Measurements from ENCODE around the gene ULK3.

The ULK3 gene

GRCh38 chr15:74867466-74868038 is 24.6 kb upstream of the ULK3 start:
- DNase-seq (ENCODE audit: low spot score) = no peak

- no peak for DNase-seq (ENCODE audit: low spot score)
These were observed 23.1 kb upstream of the ULK3 start for GRCh38 chr15:74866090-74866489.

DNA sequence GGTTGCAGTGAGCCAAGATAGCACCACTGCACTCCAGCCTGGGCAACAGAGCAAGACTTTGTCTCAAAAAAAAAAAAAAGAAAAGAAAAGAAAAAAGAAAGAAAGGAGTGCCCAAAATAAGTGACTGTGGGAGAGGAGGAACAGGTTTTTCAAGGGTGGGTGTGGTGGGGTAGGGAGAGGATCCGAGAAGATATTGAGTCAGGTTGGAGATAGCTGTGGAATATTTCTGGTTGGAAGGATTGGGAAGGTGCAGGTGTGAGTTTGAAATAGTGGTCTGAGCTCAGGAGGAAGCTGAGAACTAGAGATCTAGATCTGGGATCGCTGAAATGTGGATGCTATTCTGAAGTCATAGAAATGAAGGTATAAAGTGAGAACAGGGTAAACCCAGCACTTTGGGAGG is 22.4 kb upstream of the ULK3 start:
- no peak for DNase-seq (ENCODE audit: low spot score)

GRCh38 chr15:74864296-74864695 is 21.3 kb upstream of the ULK3 start:
- no peak for DNase-seq (ENCODE audit: low spot score)

DNA sequence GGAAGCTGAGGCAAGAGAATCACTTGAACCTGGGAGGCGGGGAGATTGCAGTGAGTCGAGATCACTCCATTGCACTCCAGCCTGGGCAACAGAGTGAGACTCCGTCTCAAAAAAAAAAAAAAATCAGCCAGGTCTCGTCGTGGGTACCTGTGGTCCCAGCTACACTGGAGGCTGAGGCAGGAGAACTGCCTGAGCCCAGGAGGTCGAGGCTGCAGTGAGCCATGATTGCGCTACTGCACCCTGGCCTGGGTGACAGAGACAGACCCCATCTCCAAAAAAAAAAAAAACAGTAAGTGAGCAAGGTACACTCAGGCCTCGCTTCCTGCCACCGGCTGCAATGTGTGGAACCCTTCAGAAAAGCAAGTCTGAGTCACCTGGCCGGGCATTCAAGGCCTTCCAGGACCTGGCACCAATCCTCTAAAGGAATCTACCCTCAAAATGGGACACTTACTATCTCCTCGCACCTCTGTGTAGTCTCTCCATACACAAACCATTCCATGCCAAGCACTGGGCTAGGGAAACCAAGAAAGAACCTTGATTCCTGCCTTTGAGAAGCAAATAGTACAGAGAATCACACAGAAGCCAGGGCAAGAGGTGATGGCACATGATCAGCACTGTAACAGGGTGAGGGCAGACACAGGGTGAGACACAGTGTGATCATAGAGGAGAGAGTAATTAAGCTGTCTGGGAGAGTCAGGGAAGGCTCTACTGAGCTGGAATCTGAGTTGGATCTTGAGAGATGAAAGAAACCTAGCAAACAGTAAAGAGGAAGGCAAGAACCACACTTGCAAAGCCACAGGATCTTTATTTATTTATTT is 20.5 kb upstream of the ULK3 start:
- DNase-seq (ENCODE audit: low spot score) = no peak

DNA sequence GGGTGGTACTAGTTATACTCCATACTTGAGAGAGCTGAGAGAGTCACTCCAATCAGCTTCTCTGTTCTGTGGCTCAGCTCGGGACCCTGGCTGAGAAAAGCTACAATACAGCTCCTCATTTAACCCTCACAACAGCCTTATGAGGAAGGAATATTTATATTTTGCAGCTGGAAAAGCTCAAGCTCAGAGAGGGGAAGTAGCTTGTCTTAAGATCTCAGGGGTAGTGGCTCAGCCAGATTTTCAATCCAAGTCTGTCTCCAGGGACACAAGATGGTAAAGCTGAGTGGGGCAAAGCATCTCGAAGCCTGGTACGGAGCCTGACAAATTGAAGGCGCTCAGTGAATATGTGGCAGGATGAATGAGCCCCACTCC is 15.4 kb upstream of the ULK3 start:
- DNase-seq (ENCODE audit: low spot score) = no peak

- no peak for DNase-seq (ENCODE audit: low spot score)
These were observed 14.9 kb upstream of the ULK3 start for GRCh38 chr15:74857671-74858368.

GRCh38 chr15:74857082-74857655 is 14.2 kb upstream of the ULK3 start:
- no peak for DNase-seq (ENCODE audit: low spot score)

GRCh38 chr15:74856537-74856936 is 13.6 kb upstream of the ULK3 start:
- no peak for DNase-seq (ENCODE audit: low spot score)

GRCh38 chr15:74855857-74856256 is 12.9 kb upstream of the ULK3 start:
- no peak for DNase-seq (ENCODE audit: low spot score)

GRCh38 chr15:74854453-74855022 is 11.6 kb upstream of the ULK3 start:
- no peak for DNase-seq (ENCODE audit: low spot score)

- DNase-seq (ENCODE audit: low spot score) = no peak
These were observed 9.0 kb upstream of the ULK3 start for GRCh38 chr15:74851960-74852359.

DNA sequence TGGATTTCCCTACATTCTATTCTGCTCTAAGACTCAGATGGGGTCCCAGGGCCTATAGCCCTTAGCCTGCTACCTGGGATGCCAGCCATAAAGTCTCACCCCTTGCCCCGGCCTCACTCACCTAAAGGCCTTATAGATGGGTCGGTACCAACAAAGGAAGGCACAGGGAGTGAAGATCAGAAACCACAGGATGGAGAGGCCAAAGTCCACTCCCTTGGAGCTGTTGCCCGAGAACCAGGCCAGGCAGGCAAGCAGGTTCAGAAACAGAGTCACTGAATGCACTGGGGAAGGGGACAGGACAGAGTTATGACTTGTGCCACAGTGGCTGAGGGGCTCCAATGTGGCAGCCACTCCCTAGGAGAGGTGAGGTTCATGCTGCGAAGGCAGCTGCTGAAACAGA is 7.4 kb upstream of the ULK3 start:
- no peak for DNase-seq (ENCODE audit: low spot score)

GRCh38 chr15:74847432-74847831 is 4.5 kb upstream of the ULK3 start:
- DNase-seq (ENCODE audit: low spot score) = no peak

- DNase-seq (ENCODE audit: low spot score) = no peak
These were observed 2.6 kb upstream of the ULK3 start for GRCh38 chr15:74845581-74845980.

- DNase-seq (ENCODE audit: low spot score) = peak; percentile 84
These were observed 2.2 kb upstream of the ULK3 start for GRCh38 chr15:74845208-74845568.

DNA sequence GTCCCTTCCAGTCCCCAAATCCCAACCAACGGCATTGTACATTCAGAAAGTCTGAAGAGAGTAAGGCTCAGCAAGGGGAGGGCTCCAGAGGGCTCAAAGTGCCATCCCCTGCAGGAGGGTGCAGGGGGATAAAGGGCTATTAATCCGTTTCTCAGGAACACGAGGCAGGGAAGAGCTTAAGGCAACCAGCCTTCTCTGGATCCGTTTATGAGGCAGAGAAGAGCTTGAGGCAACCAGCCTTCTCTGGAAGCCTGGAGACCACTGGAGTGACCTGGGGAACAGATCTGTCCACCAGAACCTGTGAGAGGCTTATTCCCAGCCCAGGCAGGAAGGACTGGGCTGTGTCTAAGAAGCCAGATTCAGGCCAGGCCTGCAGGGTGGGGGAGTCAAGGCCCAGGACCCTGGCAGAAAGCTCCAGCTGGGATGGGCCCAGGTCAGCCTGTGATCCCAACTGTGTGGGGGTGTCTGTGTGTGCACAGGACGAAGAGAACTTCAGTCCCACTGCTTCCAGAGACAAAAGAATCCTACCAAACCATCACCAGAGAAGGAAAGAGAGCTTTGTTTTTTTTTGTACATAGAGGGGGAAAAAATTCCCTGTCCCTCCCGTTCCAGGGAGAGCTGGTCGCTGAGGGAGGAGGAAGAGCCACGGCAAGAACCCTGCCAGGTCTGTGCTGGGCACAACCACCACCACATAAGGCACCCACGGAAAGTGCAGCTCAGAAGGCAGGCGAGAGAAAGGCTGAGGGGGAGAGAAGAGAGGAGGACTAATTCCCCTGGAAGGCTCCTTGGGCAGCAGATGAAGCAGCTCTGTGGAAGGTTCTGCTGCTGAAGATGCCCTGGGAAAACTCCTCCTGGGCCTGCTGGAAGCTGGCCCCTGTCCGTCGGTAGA is 1.6 kb upstream of the ULK3 start:
- DNase-seq (ENCODE audit: low spot score) = no peak

DNA sequence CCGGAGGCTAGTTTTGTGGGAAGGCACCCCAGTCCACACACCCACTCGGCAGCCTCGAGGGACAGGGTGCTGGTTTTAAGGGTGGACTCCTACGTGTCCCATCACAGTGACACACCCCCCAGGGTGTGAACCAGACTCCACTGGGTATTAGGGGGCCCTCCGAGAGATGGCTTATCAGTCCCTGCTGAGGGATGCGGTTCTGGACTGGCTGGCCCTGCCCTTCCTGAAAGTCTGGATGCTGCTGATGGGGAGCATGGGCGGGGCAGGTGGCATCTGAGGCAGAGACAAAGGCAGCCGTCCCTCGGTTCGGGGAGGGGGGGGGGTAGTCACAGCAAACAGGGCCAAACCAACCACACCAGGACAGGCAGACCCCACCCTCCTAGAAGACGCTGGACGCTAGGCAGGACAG is 939 bp upstream of the ULK3 start:
- no peak for DNase-seq (ENCODE audit: low spot score)

- DNase-seq (ENCODE audit: low spot score) = no peak
These were observed 481 bp upstream of the ULK3 start for GRCh38 chr15:74843445-74843828.

DNA sequence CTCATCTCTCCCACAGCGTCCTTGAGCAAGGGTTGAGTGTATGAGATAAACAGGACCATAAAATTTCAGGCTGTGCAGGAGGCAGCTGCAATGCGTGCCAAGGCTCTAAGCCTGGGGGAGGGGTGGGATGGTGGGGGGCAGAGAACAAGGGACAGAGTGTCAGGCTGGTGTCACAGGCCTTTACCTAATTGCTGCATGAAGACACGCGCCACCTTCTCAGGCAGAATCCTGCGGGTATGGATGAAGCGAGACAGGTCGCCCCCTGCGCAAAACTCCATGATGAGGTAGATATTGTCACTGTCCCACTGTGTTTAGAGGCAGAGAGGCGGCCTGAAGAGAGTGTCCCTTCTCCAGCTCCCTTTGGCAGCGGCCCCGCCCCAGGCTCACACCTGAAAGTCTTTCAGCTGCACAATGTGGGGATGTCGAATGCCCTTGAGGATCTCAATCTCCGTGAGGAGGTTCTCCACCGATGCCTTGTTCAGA is 1.0 kb downstream of the ULK3 start:
- no peak for DNase-seq (ENCODE audit: low spot score)
